ENCODE data around the gene RAB40B.
"Not testable (repeated sequence)": the region's sequence is repeated elsewhere in the genome, so short reads cannot be mapped to it uniquely, and the experiment has no call there.

- not testable (repeated sequence) for TF ChIP-seq ZSCAN4 (tag by site-specific recombination; IDR thresholded peaks at IDR 0.05); ZNF514 (tag by site-specific recombination; IDR thresholded peaks at IDR 0.05); CTCF (tag by site-specific recombination; IDR thresholded peaks at IDR 0.05); ELK4 (IDR thresholded peaks at IDR 0.05; ENCODE audit: borderline replicate concordance, low read depth, low read length)
Measured at GRCh38 chr17:82654611-82655010, 43.9 kb downstream of the RAB40B start.
